Neutrophil (primary cell): ENCODE measurements around the gene YPEL1.

Source experiments
- H3K27ac ChIP-seq: fragments of 200-600 bp; sonication (generic); 2 replicates; pipeline ENCODE4 v1.5.1; 2016; ENCODE audit warnings: mild to moderate bottlenecking, moderate library complexity
- H3K27me3 ChIP-seq: fragments of 200-600 bp; sonication (generic); 2 replicates; pipeline ENCODE4 v1.6.0; 2016; ENCODE audit warnings: mild to moderate bottlenecking
- H3K36me3 ChIP-seq: fragments of 200-600 bp; sonication (generic); 2 replicates; pipeline ENCODE4 v1.5.1; 2017
- H3K4me1 ChIP-seq, 2 experiments: fragments of 200-600 bp in 1 of 2; sonication (generic) in 1 of 2; 1 replicate in 1 of 2; 2 replicates in 1 of 2; pipeline versions ENCODE4 v1.5.1 to v1.6.1; 2013 to 2016; ENCODE audit warnings: low read depth in 1 of 2, low read length in 1 of 2, mild to moderate bottlenecking in 1 of 2, moderate library complexity in 1 of 2; ENCODE audit not compliant: control insufficient read depth in 1 of 2, insufficient read depth in 1 of 2
- H3K4me3 ChIP-seq, 2 experiments: fragments of 200-600 bp in 1 of 2; sonication (generic) in 1 of 2; 1 replicate in 1 of 2; 2 replicates in 1 of 2; pipeline ENCODE4 v1.5.1; 2013 to 2016; ENCODE audit warnings: low read depth in 1 of 2, low read length in 1 of 2, mild to moderate bottlenecking in 1 of 2, moderate library complexity in 1 of 2
- H3K9me3 ChIP-seq: fragments of 200-600 bp; sonication (generic); 2 replicates; pipeline ENCODE4 v1.5.1; 2016
- CTCF ChIP-seq: fragments of 200-600 bp; sonication (generic); IDR thresholded peaks from 2 replicates; pipeline ENCODE4 v1.5.1; 2016; ENCODE audit warnings: antibody characterized with exemption

Gene YPEL1

GRCh38 chr22:21657360-21658032 is 78.1 kb downstream of the YPEL1 start:
- H3K36me3 ChIP-seq = no peaks in the 10 kb centered on the region
- H3K4me1 ChIP-seq = peaks cover 17 to 20% of the 10 kb centered on the region in 2 experiments
- peak overlapping the region; percentile 37 for H3K27ac ChIP-seq
- peak; percentile 35 for TF ChIP-seq CTCF
- H3K27me3 ChIP-seq = peaks cover 26% of the 10 kb centered on the region
- peak overlapping the region; percentile 72 to 97 for H3K4me3 ChIP-seq
- H3K9me3 ChIP-seq = no peaks in the 10 kb centered on the region

- TF ChIP-seq CTCF = no peak
- Histone ChIP-seq H3K4me3 (peak overlapping the region; percentile 72 to 97), H3K9me3 (no peaks in the 10 kb centered on the region), H3K27me3 (peaks cover 31% of the 10 kb centered on the region), H3K36me3 (no peaks in the 10 kb centered on the region), H3K4me1 (peaks cover 20 to 25% of the 10 kb centered on the region in 2 experiments), H3K27ac (no peak overlapping the region)
Measured at GRCh38 chr22:21657020-21657359, 78.6 kb downstream of the YPEL1 start.

DNA sequence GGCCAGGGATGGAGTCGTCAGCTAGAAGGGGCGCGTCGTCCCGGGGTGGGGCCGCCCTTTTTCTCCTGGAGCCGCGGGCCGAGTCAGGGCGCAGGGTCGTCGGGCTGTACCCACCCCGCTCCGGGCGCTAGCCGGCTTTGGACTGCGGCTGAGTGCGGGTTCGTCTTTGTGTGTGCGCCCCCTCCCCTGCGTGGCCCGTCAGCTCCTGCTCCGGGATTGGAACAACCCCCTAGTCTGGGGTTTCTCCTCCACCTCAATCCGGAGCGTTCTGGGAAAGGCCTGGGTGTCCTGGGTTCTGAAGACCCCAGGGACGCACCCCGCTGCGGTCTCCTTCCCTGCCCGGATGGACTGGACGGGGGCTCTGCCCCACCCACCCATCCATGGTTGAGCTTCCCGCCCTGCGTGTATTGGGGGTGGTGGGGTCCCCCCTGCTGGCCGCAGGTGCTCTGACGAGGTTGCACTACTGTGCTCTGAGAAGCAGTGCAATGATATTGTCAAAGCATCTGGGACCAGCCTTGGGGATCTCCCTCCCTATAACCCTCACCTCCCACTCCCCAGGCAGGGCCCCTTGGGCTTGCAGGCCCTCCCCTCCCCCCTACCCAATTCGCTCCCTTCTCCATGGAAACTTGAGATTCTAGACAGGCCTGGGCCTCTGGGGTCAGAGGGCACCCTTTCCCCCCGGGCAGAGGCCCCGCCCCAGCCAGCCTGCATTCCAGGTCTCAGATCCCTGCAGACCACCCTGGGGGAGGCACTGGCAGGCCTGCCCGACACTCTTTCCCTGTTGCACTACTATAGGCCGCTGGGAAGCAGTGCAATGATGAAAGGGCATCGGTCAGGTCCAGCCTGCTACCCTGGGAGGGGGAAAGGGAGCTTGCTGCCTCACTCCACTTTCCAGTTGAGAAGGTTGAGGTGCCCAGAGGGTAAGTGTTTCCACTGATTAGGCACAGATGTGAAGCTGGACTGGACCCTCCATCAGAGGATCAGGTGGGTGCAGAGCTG is 82.7 kb downstream of the YPEL1 start:
- H3K9me3 ChIP-seq = no peaks in the 10 kb centered on the region
- H3K36me3 ChIP-seq = no peaks in the 10 kb centered on the region
- H3K4me1 ChIP-seq = peaks cover 26 to 30% of the 10 kb centered on the region in 2 experiments
- no peak overlapping the region for H3K27ac ChIP-seq
- no peak for TF ChIP-seq CTCF
- peaks cover 46% of the 10 kb centered on the region for H3K27me3 ChIP-seq
- peak overlapping the region; percentile 70 to 79 for H3K4me3 ChIP-seq

GRCh38 chr22:21652010-21652546 is 83.5 kb downstream of the YPEL1 start:
- H3K4me1 ChIP-seq = peaks cover 19 to 24% of the 10 kb centered on the region in 2 experiments
- H3K27me3 ChIP-seq = peaks cover 45% of the 10 kb centered on the region
- peak; percentile 10 for TF ChIP-seq CTCF
- H3K4me3 ChIP-seq = peak overlapping the region; percentile 70 to 79
- no peaks in the 10 kb centered on the region for H3K36me3 ChIP-seq
- H3K9me3 ChIP-seq = no peaks in the 10 kb centered on the region
- H3K27ac ChIP-seq = peak overlapping the region; percentile 30

GRCh38 chr22:21651521-21652009 is 84.0 kb downstream of the YPEL1 start:
- TF ChIP-seq CTCF = no peak
- Histone ChIP-seq H3K27ac (no peak overlapping the region), H3K36me3 (no peaks in the 10 kb centered on the region), H3K27me3 (peaks cover 41% of the 10 kb centered on the region), H3K4me3 (peak overlapping the region; percentile 70 to 79), H3K4me1 (peaks cover 17 to 22% of the 10 kb centered on the region in 2 experiments), H3K9me3 (no peaks in the 10 kb centered on the region)
